Nucleus accumbens (tissue), 56 donors: ENCODE measurements around the gene TEAD2.
"Not testable (repeated sequence)": the region's sequence is repeated elsewhere in the genome, so short reads cannot be mapped to it uniquely, and the experiment has no call there.

Source experiments
- DNase-seq, 56 donors: peaks; one replicate each; lab custom pipeline; 2025; lab: John Stamatoyannopoulos, UW

Gene TEAD2

DNA sequence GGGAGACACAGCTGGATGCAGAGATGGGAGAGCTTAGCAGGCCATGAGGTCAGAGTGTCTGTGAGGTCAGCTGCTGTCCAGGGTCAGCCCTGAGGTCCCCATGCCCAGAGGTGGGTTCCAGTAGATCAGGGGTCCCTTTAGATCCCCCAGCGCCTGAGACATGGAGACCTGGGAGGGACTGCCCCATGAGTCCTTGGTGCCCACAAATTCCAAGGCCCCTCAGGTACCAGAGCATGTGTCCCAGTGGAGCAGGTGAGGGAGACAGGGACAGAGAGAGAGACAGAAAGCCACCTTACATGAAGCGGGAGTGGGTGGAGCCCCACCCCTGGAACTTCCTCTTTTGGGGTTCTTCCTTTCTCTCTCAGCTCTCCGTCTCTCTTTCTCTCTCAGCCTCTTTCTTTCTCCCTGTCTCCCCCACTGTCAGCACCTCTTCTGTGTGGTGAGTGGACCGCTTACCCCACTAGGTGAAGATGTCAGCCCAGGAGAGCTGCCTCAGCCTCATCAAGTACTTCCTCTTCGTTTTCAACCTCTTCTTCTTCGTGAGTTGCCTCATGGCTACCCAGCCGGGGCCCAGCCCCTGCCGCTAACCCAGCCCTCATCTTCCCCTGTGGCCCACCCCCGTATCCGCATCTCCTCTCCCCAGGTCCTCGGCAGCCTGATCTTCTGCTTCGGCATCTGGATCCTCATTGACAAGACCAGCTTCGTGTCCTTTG lies 27.0 kb downstream of the TEAD2 start, which contains the start of gene CD37:
Gene CD37 (plus strand): TSS at position 336 of the 713 bp plus-strand sequence. CDS start 135 bp downstream, at position 471.
- DNase-seq, result no peak

DNA sequence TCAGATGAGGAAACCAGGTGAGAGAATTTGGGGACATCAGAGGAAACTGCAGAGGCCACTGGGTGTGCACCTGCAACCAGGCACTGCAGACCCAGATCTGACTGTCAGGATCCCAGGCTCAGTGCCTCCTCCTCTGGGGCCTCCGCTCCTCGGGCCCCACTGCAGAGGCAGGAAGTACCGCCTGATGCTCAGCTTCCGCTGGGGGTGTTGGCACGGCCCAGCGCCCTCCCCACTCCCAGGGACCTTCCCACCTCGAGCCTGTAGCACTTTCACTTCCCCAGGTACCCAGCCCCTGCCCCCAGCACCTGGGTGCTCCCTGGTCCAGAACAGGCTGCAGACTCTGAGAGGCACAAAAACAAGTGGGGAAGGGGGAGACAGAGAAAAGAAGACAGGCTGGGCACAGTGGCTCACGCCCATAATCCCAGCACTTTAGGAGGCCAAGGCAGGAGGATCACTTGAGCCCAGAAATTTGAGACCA lies 28.4 kb downstream of the TEAD2 start:
- peak in 1 of 56 donors; percentile 5 for DNase-seq

DNA sequence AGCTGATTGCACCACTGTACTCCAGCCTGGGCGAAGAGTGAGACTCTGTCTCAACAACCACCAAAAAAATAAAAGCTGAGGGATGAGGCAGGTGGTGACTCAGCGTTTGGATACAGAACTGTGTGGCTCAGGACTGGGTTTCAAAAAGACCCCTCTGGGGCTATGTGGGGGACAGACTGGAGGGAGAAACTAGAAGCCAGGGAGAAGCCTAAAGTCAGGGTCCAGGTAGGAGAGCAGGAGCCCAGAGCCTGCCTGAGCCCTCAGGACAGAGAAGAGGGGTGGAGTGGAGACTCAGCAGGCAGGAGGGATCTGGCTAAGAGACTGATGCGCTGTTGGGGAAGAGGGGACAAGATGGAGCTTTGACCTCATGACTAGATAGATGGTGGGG lies 28.8 kb downstream of the TEAD2 start:
- DNase-seq, result no peak

DNA sequence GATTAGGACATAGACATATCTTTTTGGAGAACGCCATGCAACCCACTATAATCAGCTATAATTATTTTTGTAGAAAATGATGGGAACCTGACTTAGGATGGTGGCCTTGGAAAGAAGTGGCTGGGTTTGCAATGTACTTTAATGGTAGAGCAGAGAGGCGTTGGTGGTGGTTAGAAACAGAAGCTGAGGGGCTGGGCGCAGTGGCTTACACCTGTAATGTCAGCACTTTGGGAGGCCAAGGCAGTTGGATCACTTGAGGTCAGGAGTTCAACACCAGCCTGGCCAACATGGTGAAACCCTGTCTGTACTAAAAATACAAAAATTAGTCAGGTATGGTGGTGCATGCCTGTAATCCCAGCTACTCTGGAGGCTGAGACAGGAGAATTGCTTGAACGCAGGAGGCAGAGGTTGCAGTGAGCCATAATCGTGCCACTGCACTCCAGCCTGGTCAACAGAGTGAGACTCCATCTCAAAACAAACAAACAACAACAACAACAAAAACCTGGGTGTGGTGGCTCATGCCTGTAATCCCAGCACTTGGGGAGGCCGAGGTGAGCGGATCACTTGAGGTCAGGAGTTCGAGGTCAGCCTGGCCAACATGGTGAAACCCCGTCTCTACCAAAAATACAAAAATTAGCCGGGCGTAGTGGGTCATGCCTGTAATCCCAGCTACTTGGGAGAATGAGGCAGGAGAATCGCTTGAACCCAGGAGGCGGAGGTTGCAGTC lies 29.4 kb downstream of the TEAD2 start:
- not testable (repeated sequence) for DNase-seq

DNA sequence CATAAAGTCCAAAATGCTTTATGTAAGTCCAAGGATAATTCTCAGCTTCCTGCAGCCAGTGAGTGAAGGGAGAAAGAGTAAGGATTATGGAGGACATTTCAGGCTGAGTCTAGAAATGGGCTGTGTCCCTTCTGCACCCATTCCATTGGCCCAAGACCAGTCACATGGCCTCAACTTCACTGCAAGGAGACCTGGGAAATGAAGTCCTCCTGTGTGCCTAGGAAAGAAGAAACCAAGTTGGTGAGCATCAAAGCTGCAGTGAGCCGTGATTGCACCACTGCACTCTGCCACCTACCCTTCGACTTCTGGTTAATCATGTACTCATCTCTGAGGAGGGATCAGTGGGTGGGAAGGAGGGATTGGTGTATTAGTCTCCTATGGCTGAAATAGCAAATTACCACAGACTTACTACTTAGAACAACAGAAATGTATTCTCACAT lies 30.6 kb downstream of the TEAD2 start:
- DNase-seq, result peak in 35 of 56 donors; percentile 5 to 78 (median 36)

DNA sequence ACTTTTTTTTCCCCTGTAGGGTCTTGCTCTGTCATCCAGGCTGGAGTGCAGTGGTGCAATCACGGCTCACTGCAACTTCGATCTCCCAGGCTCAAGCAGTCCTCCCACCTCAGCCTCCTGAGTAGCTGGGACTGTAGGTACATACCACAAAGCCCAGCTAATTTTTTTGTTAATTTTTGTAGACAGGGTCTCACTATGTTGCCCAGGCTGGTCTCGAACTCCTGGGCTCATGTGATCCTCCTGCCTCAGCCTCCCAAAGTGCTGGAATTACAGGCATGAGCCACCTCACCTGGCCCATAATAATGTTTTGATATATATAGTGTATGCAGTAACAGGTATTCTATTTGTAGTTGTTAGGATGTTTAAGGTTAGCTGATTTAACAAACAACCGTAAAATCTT lies 31.0 kb downstream of the TEAD2 start:
- not testable (repeated sequence) for DNase-seq

DNA sequence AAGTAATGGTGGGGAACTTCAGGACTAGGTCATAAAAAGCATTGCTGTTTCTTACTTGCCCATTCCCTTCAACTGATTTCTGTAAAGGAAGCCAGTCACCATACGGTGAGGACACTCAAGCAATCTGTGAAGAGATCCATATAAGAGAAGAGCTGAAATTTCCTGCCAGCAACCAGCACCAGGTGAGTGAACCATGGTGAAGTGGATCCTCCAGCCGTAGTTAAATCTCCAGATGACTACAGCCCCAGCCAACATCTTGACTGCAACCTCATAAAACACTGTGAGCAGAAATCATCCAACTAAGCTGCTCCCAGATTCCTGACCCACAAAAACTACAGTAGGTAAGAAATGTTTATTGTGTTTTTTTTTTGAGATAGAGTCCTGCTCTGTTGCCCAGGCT lies 33.5 kb downstream of the TEAD2 start:
- no peak for DNase-seq

DNA sequence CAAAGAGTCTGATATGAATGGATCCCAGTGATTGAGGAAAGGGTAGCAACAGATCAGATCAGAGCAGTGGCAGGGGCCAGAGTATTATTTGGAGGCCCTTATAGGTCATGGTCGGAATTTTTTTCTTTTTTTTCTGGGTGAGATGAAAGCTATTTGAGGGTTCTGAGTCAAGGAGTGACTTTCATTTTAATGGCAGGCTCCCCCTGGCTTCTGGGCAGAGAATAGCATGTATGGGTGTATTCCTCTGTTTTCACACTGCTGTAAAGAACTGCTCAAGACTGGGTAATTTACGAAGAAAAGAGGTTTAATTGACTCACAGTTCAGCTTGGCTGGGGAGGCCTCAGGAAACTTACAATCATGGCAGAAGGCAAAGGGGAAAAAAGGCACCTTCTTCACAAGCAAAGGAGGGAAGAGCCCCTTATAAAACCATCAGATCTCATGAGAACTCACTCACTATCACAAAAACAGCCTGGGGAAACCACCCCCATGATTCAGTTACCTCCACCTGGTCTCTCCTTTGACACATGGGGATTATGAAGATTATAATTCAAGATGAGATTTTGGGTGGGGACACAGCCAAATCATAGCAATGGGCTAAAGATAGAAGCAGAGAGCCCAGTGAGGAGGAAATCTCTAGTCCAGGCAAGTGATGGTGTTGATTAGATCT lies 34.2 kb downstream of the TEAD2 start:
- no peak for DNase-seq

DNA sequence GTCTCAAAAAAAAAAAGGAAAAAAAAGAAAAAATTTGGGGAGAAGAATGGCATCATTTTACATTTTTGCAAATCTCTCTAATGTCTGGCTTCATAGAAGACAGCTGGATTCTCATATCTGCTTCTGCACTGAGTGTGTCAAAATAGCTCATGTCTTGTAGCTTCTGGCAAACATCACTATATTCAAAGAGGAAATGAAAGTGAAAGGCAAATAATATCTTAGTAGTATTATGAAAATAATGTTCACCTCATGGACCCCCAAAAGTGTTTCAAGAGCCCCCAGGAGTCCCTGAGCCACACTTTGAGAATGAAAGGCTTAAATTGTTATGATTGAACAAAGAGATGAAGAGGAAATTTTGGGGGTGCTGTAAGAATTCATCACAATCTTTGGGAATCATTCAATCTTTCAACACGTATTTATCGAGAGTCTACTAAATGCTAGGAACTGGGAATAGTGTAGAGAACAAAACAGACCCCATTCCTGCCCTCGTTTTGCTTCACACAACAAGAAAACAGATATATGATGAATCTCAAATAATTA lies 36.0 kb downstream of the TEAD2 start:
- DNase-seq, result no peak

DNA sequence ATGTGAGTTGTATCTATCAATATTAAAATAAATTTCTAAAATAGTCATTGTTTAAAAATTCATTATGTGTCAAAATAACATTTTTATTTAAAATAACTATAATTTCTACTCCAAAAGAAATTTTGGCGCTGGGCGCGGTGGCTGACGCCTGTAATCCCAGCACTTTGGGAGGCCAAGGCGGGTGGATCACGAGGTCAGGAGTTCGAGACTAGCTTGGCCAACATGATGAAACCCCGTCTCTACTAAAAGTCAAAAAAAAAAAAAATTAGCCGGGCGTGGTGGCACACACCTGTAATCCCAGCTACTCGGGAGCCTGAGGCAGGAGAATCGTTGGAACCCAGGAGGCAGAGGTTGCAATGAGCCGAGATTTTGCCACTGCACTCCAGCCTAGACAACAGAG lies 36.5 kb downstream of the TEAD2 start:
- not testable (repeated sequence) for DNase-seq

DNA sequence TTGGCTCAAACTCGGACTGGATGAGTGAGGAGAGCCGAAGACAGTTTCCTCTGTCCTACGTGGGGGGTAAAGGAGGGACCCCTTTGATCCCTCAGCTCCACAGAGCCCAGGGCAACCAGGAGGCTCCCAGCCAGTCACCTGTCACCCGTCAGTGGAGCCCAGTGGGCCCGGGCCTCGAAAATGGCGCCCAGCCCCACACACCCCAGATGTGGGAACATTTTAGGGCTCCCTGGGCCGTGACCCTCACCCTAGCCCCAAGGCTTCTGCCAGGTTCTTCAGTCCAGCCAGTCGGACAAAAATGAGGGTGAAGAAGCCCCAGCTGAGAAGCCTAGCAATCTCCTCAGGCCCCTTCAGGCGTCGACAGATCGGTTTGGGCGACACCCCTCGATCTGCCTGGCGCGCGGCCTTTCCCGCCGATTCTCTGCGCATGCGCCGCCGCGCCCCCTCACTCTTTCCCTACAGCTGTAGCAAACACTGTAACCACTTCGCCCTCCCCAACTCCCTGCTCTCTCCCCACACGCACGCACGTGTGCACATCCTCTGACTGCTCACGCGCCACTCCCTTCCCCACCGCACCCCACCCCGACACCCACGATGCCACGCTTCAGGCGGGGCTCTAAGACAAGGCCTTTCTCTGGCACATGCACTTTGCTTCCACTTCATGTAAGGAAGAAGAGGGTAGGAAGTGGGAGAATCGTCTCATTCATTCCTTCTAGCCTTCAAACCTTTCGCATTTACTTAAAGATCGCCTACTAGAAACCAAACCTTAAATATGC lies 37.2 kb downstream of the TEAD2 start, which contains the start of gene SLC6A16:
Gene SLC6A16 (minus strand): TSS at position 391 of the 776 bp plus-strand sequence. CDS start 13,844 bp downstream, outside the sequence.
- DNase-seq, result no peak

DNA sequence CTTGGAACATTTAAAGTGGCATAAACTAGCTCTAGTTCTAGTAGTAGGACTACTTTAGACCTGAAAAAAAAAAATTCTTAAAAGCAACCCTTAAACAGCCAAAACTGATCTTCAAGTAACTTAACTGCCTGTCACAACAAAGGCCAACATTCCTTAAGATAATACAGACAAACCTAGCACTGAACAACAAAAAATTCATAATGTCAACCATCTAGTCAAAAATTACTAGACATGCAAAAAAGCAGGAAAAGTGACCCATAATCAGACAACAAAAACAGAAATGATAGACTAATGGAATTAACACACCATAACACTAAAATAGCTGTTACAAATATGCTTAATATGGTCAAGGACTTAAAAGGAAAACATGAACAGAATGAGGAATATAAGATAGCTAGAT lies 43.9 kb downstream of the TEAD2 start:
- no peak for DNase-seq

DNA sequence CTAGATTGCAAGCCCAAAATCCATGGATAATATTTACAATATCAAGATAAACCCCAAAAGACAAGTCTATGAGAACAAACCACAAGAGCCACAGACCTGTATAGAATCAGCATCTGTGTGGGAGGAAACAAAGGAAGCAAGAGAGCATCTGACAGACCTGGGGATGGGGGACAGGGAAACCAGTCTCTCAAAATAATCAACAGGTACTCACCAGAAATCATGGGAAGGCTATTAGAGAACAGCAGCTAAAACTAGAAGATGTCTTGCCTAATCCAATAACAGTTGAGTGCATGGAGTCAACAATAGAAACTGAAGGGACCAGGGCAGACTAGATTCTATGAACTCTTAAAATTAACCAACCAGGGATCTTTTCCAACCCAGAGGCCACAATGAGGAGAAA lies 45.9 kb downstream of the TEAD2 start:
- DNase-seq, result no peak

DNA sequence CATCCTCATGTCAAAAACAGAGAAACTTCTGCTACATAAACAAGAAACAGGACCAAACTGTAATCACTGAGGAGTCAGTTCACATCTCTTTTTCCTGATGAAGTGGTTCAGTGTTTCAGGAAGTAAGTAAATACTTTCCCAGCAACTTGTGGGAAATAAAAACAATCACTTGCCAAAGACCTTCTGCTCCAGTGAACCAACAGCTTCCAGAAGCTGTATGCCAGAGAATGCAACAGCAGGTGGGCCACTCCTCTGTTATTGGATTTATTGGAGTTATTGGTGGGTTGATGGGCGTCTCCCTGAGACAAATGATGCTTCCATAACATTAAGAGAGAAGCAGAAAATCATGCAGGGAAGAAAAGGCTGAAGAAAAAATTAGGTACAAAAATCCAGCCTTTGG lies 47.1 kb downstream of the TEAD2 start:
- no peak for DNase-seq

DNA sequence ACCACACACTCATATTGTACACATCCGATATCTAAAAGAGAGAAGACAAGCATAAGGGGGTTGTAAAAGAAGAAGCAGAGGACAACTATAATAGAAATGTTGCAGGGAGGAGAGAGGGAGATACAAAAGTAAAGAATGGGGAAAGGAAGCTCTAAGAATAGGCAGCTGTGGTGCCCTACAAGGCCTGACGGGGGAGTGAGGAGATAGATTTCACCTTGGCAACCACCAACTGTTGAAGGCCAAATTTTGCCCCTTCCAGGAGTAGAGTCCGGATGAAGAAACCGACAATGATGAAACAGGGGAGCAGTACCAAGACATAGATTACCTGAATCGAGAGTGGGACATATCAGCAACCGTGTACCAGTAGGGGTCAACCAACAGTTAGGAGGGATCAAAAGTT lies 53.1 kb downstream of the TEAD2 start:
- DNase-seq, result no peak

DNA sequence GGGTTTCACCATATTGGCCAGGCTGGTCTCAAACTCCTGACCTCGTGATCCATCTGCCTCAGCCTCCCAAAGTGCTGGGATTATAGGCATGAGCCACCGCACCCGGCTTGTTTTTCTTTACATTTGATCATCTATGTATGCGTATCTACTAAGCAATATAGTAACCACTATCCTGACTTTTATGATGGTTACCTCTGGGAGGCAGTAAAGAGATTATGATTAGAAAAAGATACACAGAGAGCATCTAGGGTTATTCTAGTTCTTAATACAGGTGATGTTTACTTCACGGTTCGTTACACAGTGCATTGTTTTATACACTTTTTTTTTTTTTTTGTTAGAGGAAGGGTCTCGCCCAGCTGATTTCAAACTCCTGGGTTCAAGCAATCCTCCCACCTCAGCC lies 55.5 kb downstream of the TEAD2 start:
- not testable (repeated sequence) for DNase-seq

DNA sequence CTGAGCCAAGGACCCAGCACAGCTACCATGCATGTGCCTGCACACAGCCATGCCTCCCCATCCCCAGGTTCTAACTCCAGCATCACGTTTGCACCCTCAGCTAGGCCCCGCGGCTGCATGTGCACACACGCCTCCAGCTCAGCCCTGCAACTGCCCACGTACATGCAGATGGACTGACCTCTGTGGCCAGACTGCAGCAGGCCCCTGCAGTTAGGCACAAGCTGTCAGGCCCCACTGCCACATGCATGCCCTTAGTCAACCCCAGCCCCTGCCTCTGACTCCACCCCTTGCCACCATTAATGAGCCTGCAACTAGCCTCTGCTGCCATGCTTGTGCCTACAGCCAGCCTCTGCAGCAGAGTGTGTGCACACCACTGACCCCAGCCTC lies 60.4 kb downstream of the TEAD2 start:
- no peak for DNase-seq

DNA sequence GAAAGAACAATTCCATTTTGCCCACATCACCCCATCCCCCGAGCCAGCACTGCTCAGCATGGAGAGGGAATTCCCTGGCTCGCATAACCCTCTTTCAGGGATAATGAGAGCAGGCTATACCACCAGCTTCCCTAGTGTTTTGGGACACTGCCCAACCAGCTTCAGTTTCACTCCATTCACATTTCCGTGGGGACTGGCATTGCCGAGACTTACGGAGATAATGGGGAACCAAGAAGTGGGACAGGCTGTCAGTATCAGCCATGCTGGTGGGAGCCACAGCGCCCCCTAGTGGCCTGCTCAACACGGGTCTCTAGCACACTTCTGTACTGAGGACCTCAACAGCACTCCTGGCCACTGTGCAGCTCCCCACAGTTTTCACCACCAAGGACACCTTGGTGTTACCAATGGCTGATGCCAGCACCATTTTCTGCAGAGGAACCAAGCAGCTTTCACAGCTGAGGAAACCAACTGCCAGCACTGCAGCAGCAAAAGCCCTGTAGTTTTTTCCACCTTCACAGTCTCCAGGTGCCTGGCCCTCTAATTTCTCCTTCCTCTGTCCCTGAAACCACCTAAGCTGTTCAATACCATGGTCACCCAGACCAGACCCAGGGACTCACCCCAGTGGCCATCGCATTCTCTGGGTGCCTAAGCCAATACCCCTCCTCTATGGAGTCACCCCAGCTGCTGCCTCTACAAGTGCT lies 60.9 kb downstream of the TEAD2 start:
- DNase-seq, result peak in 44 of 56 donors; percentile 1 to 66 (median 14)

DNA sequence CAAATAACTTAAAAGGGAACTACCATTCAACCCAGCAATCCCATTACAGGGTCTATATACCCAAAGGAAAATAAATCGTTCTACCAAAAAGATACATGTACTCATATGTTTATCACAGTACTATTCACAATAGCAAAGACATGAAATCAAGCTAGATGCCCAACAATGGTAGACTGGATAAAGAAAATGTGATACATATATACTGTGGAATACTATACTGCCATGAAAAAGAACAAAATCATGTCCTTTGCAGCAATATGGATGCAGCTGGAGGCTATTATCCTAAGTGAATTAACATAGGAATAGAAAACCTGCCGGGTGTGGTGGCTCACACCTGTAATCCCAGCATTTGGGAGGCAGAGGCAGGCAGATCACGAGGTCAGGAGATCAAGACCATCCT lies 63.6 kb downstream of the TEAD2 start:
- DNase-seq, result not testable (repeated sequence)
